HPDE6-E6E7 (cell line): Measurements from ENCODE around the gene RAPH1.
"Not testable (repeated sequence)": the region's sequence is repeated elsewhere in the genome, so short reads cannot be mapped to it uniquely, and the experiment has no call there.

Source experiments
- DNase-seq: peaks from one replicate; pipeline ENCODE4 v3.0.0; 2011; ENCODE audit warnings: missing footprints; ENCODE audit errors: extremely low spot score

The RAPH1 gene

GRCh38 chr2:203544402-203544801, 9.3 kb upstream of the RAPH1 start:
- no peak for DNase-seq

DNA sequence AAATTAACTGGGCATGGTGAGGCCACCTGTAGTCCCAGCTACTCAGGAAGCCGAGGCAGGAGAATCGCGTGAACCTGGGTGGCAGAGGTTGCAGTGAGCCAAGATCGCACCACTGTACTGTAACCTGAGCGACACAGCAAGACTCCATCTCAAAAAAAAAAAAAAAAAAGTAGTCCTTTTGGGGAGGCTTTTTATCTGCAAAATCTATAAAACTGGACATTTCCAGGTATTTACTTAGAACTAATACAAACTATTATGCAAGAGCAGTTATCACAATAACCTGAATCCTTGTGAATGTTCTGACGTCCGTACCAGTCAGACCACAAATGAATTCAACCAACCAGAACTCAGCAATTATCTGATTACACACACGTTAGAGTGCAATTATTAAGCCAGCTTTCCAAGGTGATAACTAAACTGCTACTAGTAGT, 8.8 kb upstream of the RAPH1 start:
- no peak for DNase-seq

- not testable (repeated sequence) for DNase-seq
These were observed 5.5 kb upstream of the RAPH1 start for GRCh38 chr2:203540598-203540997.

DNA sequence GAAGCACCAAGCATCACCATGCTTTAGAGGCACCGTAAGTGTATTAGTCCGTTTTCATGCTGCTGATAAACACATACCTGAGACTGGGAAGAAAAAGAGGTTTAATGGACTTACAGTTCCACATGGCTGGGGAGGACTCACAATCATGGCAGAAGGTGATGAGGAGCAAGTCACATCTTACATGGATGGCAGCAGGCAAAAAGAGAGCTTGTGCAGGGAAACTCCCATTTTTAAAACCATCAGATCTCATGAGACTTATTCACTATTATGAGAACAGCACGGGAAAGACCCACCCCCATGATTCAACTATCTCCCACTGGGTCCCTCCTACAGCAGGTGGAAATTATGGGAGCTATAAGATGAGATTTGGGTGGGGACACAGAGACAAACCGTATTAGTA, 3.1 kb upstream of the RAPH1 start:
- DNase-seq, result not testable (repeated sequence)

DNA sequence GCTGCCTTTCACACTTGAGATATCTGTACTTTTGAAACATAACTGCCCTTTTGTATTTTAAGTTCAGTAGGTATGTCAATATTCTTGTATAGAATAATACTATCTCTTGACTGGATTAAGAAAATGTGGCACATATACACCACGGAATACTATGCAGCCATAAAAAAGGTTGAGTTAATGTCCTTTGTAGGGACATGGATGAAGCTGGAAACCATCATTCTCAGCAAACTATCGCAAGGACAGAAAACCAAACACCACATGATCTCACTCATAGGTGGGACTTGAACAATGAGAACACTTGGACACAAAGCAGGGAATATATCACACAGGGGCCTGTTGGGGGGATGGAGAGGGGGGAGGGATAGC, 1.5 kb upstream of the RAPH1 start:
- DNase-seq, result not testable (repeated sequence)

GRCh38 chr2:203535784-203536585, 884 bp upstream of the RAPH1 start:
- no peak for DNase-seq

- DNase-seq, result peak; percentile 5
These were observed 452 bp downstream of the RAPH1 start for GRCh38 chr2:203534621-203535077.

GRCh38 chr2:203533676-203534591, 1.2 kb downstream of the RAPH1 start:
- peak; percentile 36 for DNase-seq

- no peak for DNase-seq
These were observed 2.0 kb downstream of the RAPH1 start for GRCh38 chr2:203532957-203533658.

GRCh38 chr2:203527719-203528118, 7.4 kb downstream of the RAPH1 start:
- no peak for DNase-seq

DNA sequence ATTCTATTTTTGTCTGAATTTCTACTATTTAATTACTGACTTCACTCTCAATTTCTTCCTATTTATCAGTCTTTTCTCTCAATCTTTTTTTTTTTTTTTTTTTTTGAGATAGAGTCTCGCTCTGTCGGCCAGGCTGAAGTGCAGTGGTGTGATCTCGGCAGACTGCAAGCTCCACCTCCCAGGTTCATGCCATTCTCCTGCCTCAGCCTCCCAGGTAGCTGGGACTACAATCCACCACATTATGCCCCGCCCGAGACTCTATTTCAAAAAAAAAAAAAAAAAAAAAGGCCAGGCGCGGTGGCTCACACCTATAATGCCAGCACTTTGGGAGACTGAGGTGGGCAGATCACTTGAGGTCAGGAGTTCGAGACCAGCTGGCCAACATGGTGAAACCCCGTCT, 21.8 kb downstream of the RAPH1 start:
- not testable (repeated sequence) for DNase-seq

- DNase-seq, result no peak
These were observed 24.2 kb downstream of the RAPH1 start for GRCh38 chr2:203510941-203511305.

DNA sequence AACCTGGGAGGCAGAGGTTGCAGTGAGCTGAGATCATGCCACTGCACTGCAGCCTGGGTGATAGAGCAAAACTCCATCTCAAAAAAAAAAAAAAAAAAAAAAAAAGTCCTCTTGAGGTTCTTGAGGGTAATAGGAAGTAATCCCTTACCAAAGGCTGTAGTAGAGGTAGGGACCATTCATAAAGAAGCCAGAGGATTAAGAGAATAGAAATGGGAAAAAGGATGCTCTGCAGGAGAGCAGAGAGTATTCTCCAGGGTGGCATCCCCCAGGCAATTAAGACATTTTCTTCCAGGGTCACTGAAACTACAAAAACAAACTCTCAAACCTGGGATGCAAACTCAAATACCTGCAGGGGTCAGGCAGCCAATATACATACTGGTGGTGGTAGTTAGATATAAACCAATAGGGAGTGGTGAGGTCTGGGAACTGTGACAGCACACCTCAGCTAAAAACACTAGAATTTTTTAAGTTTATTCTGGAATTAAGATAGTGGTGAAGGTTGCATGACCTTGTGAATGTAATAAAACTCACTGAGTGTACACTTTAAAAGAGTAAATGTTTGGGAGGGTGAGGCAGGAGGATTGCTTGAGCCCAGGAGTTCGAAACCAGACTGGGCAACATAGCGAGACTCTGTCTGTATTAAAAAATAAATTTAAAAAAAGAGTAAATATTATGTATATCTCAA, 24.7 kb downstream of the RAPH1 start:
- no peak for DNase-seq

DNA sequence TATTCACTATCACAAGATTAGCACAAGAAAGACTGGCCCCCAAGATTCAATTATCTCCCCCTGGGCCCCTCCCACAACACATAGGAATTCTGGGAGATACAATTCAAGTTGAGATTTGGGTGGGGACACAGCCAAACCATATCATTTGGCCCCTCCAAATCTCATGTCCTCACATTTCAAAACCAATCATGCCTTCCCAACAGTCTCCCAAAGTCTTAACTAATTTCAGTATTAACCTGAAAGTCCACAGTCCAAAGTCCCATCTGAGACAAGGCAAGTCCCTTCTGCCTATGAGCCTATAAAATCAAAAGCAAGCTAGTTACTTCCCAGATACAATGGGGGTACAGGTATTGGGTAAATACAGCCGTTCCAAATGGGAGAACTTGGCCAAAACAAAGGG, 31.6 kb downstream of the RAPH1 start:
- not testable (repeated sequence) for DNase-seq

GRCh38 chr2:203501873-203502272, 33.2 kb downstream of the RAPH1 start:
- no peak for DNase-seq

GRCh38 chr2:203500951-203501350, 34.1 kb downstream of the RAPH1 start:
- DNase-seq, result no peak

- DNase-seq, result no peak
These were observed 34.8 kb downstream of the RAPH1 start for GRCh38 chr2:203500297-203500696.

- DNase-seq, result peak; percentile 65
These were observed 36.9 kb downstream of the RAPH1 start for GRCh38 chr2:203498161-203498560.

- no peak for DNase-seq
These were observed 42.1 kb downstream of the RAPH1 start for GRCh38 chr2:203492965-203493364.

DNA sequence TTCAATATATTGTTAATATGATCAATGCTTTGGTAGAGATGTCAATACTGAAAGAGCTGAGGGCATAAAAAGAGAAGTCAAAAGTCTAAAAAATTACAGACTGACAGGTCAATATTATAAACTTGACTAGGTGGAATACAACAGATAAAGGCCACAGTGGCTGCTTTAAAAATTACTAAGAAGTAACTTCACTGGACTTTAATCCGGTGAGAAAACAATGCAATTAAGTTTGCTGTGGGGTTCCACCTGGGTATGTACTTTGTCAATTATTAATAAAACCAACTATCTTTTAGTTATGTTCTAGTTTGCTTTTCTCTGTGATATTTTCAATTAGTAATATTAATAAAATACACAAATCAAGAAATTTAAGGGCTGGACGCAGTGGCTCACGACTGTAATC, 44.7 kb downstream of the RAPH1 start:
- DNase-seq, result no peak

DNA sequence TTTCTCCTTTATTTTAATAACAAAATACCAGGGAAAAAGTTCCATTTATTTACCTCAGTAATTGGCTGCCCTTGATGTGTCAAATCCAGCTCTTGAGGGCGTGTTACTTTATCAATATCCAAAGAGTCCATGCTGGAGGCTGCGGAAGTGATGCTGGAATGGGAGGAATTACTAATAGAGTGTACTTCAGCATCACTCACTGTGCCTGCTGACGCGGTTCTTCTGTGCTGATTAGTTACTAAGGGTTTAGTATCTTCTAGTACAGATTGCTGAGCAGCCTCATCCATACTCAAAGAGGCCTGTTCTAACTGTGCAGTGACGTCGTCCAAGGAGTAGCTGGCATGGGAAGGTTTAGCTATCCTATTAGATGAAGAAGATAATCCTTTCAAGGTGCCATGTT, 45.6 kb downstream of the RAPH1 start:
- DNase-seq, result no peak
